WTC11 (cell line): ENCODE measurements around the gene GPR152. TPM values are rescaled to one million over a fixed set of nuclear protein-coding genes. Genes with fewer than 3 reads are reported as not detected.

Experiments used
- ATAC-seq: fragments of 200-7000 bp; cut with Tn5 transposase; 2 replicates; pipeline ENCODE4 v1.10.0; 2021; ENCODE audit warnings: mild to moderate bottlenecking, moderate library complexity
- CTCF ChIA-PET: fragments of 300-600 bp; sonication (Branson Sonifier 250); formaldehyde crosslinking; loops from one replicate; lab custom pipeline; 2021; ENCODE audit warnings: antibody characterized with exemption; lab: Charles Lee
- POLR2A ChIA-PET: fragments of 350-600 bp; sonication (Branson Sonifier 250); formaldehyde crosslinking; loops from one replicate; lab custom pipeline; 2021; ENCODE audit warnings: antibody characterized with exemption; lab: Charles Lee
- DNase-seq: peaks from one replicate; pipeline ENCODE4 v3.0.0; 2021; ENCODE audit warnings: low spot score
- H3K27ac Mint-ChIP-seq: 2 replicates; pipeline ENCODE4 v1.8.0; 2021; ENCODE audit warnings: mixed read lengths
- H3K27me3 Mint-ChIP-seq: 2 replicates; pipeline ENCODE4 v1.8.0; 2021; ENCODE audit warnings: low read depth, mild to moderate bottlenecking, moderate library complexity, mixed read lengths
- H3K36me3 Mint-ChIP-seq: 2 replicates; pipeline ENCODE4 v1.8.0; 2021; ENCODE audit warnings: mixed read lengths
- H3K4me1 Mint-ChIP-seq: 2 replicates; pipeline ENCODE4 v1.8.0; 2022; ENCODE audit warnings: mixed read lengths
- H3K4me3 Mint-ChIP-seq: 2 replicates; pipeline ENCODE4 v1.8.0; 2021; ENCODE audit warnings: mild to moderate bottlenecking, moderate library complexity, mixed read lengths
- H3K9me3 Mint-ChIP-seq: 2 replicates; pipeline ENCODE4 v1.8.0; 2021; ENCODE audit warnings: mixed read lengths
- AFF4 ChIP-seq: sonication (generic); formaldehyde crosslinking; IDR thresholded peaks from 2 replicates; pipeline ENCODE4 v1.8.1; 2023; ENCODE audit warnings: mild to moderate bottlenecking, missing genetic modification reagents, borderline replicate concordance
- ATF2 ChIP-seq: sonication (generic); formaldehyde crosslinking; IDR thresholded peaks from 2 replicates; pipeline ENCODE4 v1.8.1; 2022; ENCODE audit warnings: low read depth, missing genetic modification reagents, borderline replicate concordance
- ATF3 ChIP-seq: sonication (generic); formaldehyde crosslinking; conservative IDR thresholded peaks from 2 replicates; pipeline ENCODE4 v1.8.1; 2022; ENCODE audit warnings: mild to moderate bottlenecking, missing genetic modification reagents
- GTF2I ChIP-seq: fragments of 250-450 bp; sonication (Bioruptor Pico); conservative IDR thresholded peaks from 2 replicates; pipeline ENCODE4 v1.4.0; 2021; ENCODE audit warnings: mild to moderate bottlenecking
- NR1H2 ChIP-seq: sonication (generic); formaldehyde crosslinking; IDR thresholded peaks from 2 replicates; pipeline ENCODE4 v1.9.0; 2021; ENCODE audit warnings: mild to moderate bottlenecking, moderate library complexity, missing genetic modification reagents
- NR3C1 ChIP-seq: sonication (generic); formaldehyde crosslinking; conservative IDR thresholded peaks from 2 replicates; pipeline ENCODE4 v1.8.1; 2023; ENCODE audit warnings: low read depth, mild to moderate bottlenecking, missing genetic modification reagents
- PRRX2 ChIP-seq: fragments of 250-450 bp; sonication (Bioruptor Pico); IDR thresholded peaks from 2 replicates; pipeline ENCODE4 v1.8.0; 2021; ENCODE audit warnings: mild to moderate bottlenecking
- RELA ChIP-seq: sonication (generic); formaldehyde crosslinking; IDR thresholded peaks from 2 replicates; pipeline ENCODE4 v1.8.1; 2022; ENCODE audit warnings: missing genetic modification reagents, mild to moderate bottlenecking, borderline replicate concordance
- SMAD3 ChIP-seq: sonication (generic); formaldehyde crosslinking; IDR thresholded peaks from 2 replicates; pipeline ENCODE4 v1.8.0; 2022; ENCODE audit warnings: missing genetic modification reagents, mild to moderate bottlenecking, borderline replicate concordance
- TEAD1 ChIP-seq: sonication (generic); formaldehyde crosslinking; IDR thresholded peaks from 2 replicates; pipeline ENCODE4 v1.8.0; 2022; ENCODE audit warnings: mild to moderate bottlenecking, missing genetic modification reagents
- TP53 ChIP-seq: sonication (generic); formaldehyde crosslinking; IDR thresholded peaks from 2 replicates; pipeline ENCODE4 v1.8.1; 2023; ENCODE audit warnings: mild to moderate bottlenecking, missing genetic modification reagents
- ZMAT4 ChIP-seq: fragments of 250-450 bp; sonication (Bioruptor Pico); IDR thresholded peaks from 2 replicates; pipeline ENCODE4 v1.9.0; 2021; ENCODE audit warnings: mild to moderate bottlenecking
- ZNF532 ChIP-seq: fragments of 250-450 bp; sonication (Bioruptor Pico); IDR thresholded peaks from 2 replicates; pipeline ENCODE4 v1.9.0; 2021; ENCODE audit warnings: mild to moderate bottlenecking, borderline replicate concordance
- total RNA-seq: library from RNA; stranded (reverse); gene quantifications from 3 replicates; pipeline ENCODE4 v1.2.3, GENCODE V29; 2021

GPR152 gene
- total RNA-seq, 1 experiment from 2014 or later: not detected

- no peak for TF ChIP-seq TP53 (CRISPR knock-in tag)
- TF ChIP-seq SMAD3 (CRISPR knock-in tag): no peak
- TF ChIP-seq PRRX2: no peak
Measured at GRCh38 chr11:67490727-67491065, 38.2 kb upstream of the GPR152 start (continued).

- ATAC-seq (no peak), DNase-seq (no peak)
- CTCF ChIA-PET: interaction anchor here (1.1 kb wide), 1 partner anchor 22 kb away, joined by 3 read pairs; no protein-coding TSS in a partner anchor
- Mint-ChIP-seq H3K4me1 (peaks cover 6% of the 10 kb centered on the region), H3K9me3 (no peaks in the 10 kb centered on the region)
- TF ChIP-seq ATF3 (CRISPR knock-in tag) (no peak), GTF2I (CRISPR knock-in tag) (no peak), RELA (no peak), NR1H2 (CRISPR knock-in tag) (no peak), ATF2 (no peak), TEAD1 (CRISPR knock-in tag) (no peak), ZMAT4 (CRISPR knock-in tag) (no peak), ZNF532 (CRISPR knock-in tag) (no peak)
- TF ChIP-seq, all 79 proteins: peak for 0
- POLR2A ChIA-PET: no interaction called here
- Mint-ChIP-seq H3K27me3 (no peaks in the 10 kb centered on the region; the same call in 1 of the 2 replicates), H3K4me3 (no peak overlapping the region), H3K27ac (no peak overlapping the region), H3K36me3 (peaks cover 10% of the 10 kb centered on the region; the same call in 1 of the 2 replicates)
Measured at GRCh38 chr11:67489885-67490726, 37.6 kb upstream of the GPR152 start.

GRCh38 chr11:67489203-67489884 lies 36.8 kb upstream of the GPR152 start:
- H3K4me3 Mint-ChIP-seq: no peak overlapping the region
- H3K27me3 Mint-ChIP-seq: peaks cover 6% of the 10 kb centered on the region
- POLR2A ChIA-PET: no interaction called here
- TF ChIP-seq AFF4 (CRISPR knock-in tag): no peak
- no peak for TF ChIP-seq ATF3 (CRISPR knock-in tag)
- TF ChIP-seq NR3C1 (CRISPR knock-in tag): no peak
- TF ChIP-seq, all 79 proteins: peak for 0
- ATAC-seq (no peak), DNase-seq (no peak)
- Mint-ChIP-seq H3K4me1 (peaks cover 10% of the 10 kb centered on the region), H3K36me3 (peaks cover 10% of the 10 kb centered on the region; the same call in 1 of the 2 replicates), H3K27ac (no peak overlapping the region), H3K9me3 (no peaks in the 10 kb centered on the region)
- CTCF ChIA-PET: no interaction called here
